Calu3 (cell line): ENCODE results near the gene COL4A2. TPM values are rescaled to one million over a fixed set of nuclear protein-coding genes. Genes with fewer than 3 reads are reported as not detected.

Experiments
- BruUV-seq: library from RNA; stranded (reverse); fragments of 400-500 nt; replicated peaks from 2 replicates; lab custom pipeline; 2021; lab: Mats Ljungman, UMichigan
- CTCF ChIA-PET: fragments of 300-600 bp; sonication (Branson Sonifier 250); formaldehyde crosslinking; loops from one replicate; lab custom pipeline; 2022; ENCODE audit warnings: antibody characterized with exemption; lab: Charles Lee
- DNase-seq: peaks from one replicate; pipeline ENCODE4 v3.0.0; 2022
- H3K27ac Mint-ChIP-seq: one replicate; pipeline ENCODE4 v1.8.0; 2022; ENCODE audit warnings: mixed read lengths; ENCODE audit not compliant: unreplicated experiment
- H3K27me3 Mint-ChIP-seq: one replicate; pipeline ENCODE4 v1.8.0; 2022; ENCODE audit warnings: mixed read lengths; ENCODE audit not compliant: unreplicated experiment
- H3K36me3 Mint-ChIP-seq: one replicate; pipeline ENCODE4 v1.8.0; 2022; ENCODE audit warnings: mild to moderate bottlenecking, moderate library complexity, mixed read lengths; ENCODE audit not compliant: insufficient read depth, unreplicated experiment
- H3K4me1 Mint-ChIP-seq: one replicate; pipeline ENCODE4 v1.8.0; 2022; ENCODE audit warnings: mild to moderate bottlenecking, low read depth, mixed read lengths; ENCODE audit not compliant: unreplicated experiment
- H3K4me3 Mint-ChIP-seq: one replicate; pipeline ENCODE4 v1.8.0; 2022; ENCODE audit warnings: mild to moderate bottlenecking, low read depth, moderate library complexity, mixed read lengths; ENCODE audit not compliant: unreplicated experiment
- H3K9me3 Mint-ChIP-seq: one replicate; pipeline ENCODE4 v1.8.0; 2022; ENCODE audit warnings: low read depth, mixed read lengths; ENCODE audit not compliant: unreplicated experiment
- CTCF ChIP-seq: fragments of 200-600 bp; IDR thresholded peaks from one replicate; pipeline ENCODE4 v1.8.0; 2022; ENCODE audit warnings: antibody characterized with exemption; ENCODE audit not compliant: unreplicated experiment
- intact Hi-C: fragments of 100-400 bp; cut with micrococcal nuclease; formaldehyde crosslinking; loops from one replicate; pipeline ENCODE4 v1.10.0; 2022; ENCODE audit not compliant: unreplicated experiment
- total RNA-seq: library from RNA; stranded (reverse); gene quantifications from 2 replicates; pipeline ENCODE4 v1.2.3, GENCODE V29; 2022

COL4A2 gene
- total RNA-seq, 1 experiment from 2014 or later: 0.42 TPM

GRCh38 chr13:110301606-110302553 lies 5.2 kb upstream of the COL4A2 start:
- Mint-ChIP-seq H3K27ac (no peak overlapping the region), H3K9me3 (peaks cover 4% of the 10 kb centered on the region), H3K27me3 (no peaks in the 10 kb centered on the region), H3K4me1 (no peaks in the 10 kb centered on the region), H3K4me3 (no peak overlapping the region), H3K36me3 (no peaks in the 10 kb centered on the region)
- BruUV-seq: no TSS peak
- intact Hi-C loops: no loop called here
- DNase-seq: no peak
- TF ChIP-seq CTCF: no peak
- CTCF ChIA-PET: no interaction called here

GRCh38 chr13:110302997-110303396 lies 4.1 kb upstream of the COL4A2 start:
- BruUV-seq: no TSS peak
- Mint-ChIP-seq H3K9me3 (peaks cover 4% of the 10 kb centered on the region), H3K4me3 (no peak overlapping the region), H3K27me3 (no peaks in the 10 kb centered on the region), H3K27ac (no peak overlapping the region), H3K4me1 (no peaks in the 10 kb centered on the region), H3K36me3 (no peaks in the 10 kb centered on the region)
- no peak for TF ChIP-seq CTCF
- DNase-seq: no peak
- CTCF ChIA-PET: no interaction called here
- intact Hi-C loops: no loop called here

GRCh38 chr13:110303644-110304043 lies 3.4 kb upstream of the COL4A2 start:
- CTCF ChIA-PET: no interaction called here
- no peak for DNase-seq
- Mint-ChIP-seq H3K9me3 (peaks cover 4% of the 10 kb centered on the region), H3K27ac (no peak overlapping the region), H3K36me3 (no peaks in the 10 kb centered on the region), H3K27me3 (no peaks in the 10 kb centered on the region), H3K4me1 (no peaks in the 10 kb centered on the region), H3K4me3 (no peak overlapping the region)
- no peak for TF ChIP-seq CTCF
- BruUV-seq: no TSS peak
- intact Hi-C loops: no loop called here

GRCh38 chr13:110304256-110304655 lies 2.8 kb upstream of the COL4A2 start:
- H3K4me3 Mint-ChIP-seq: no peak overlapping the region
- intact Hi-C loops: no loop called here
- no TSS peak for BruUV-seq
- H3K9me3 Mint-ChIP-seq: peaks cover 4% of the 10 kb centered on the region
- H3K36me3 Mint-ChIP-seq: no peaks in the 10 kb centered on the region
- H3K4me1 Mint-ChIP-seq: no peaks in the 10 kb centered on the region
- H3K27ac Mint-ChIP-seq: no peak overlapping the region
- CTCF ChIA-PET: no interaction called here
- DNase-seq: no peak
- no peak for TF ChIP-seq CTCF
- H3K27me3 Mint-ChIP-seq: no peaks in the 10 kb centered on the region
